ENCODE measurements around the gene TTC9C. TPM values are rescaled to one million over a fixed set of nuclear protein-coding genes. Genes with fewer than 3 reads are reported as not detected.
"Not testable (repeated sequence)": the region's sequence is repeated elsewhere in the genome, so short reads cannot be mapped to it uniquely, and the experiment has no call there.

Gene TTC9C
- total RNA-seq, 1 donor from 2014 or later = 12.9 TPM

GRCh38 chr11:62702246-62702645, 26.0 kb upstream of the TTC9C start:
- Histone ChIP-seq H3K9me3 (replicated peaks) (no peaks in the 10 kb centered on the region), H3K4me3 (no peak overlapping the region), H3K27me3 (ENCODE audit: low read depth) (no peaks in the 10 kb centered on the region), H3K27ac (replicated peaks) (no peak overlapping the region), H3K4me1 (peaks cover 21% of the 10 kb centered on the region), H3K36me3 (peaks cover 17% of the 10 kb centered on the region)
- intact Hi-C loops (cut with micrococcal nuclease) = no loop called here
- DNase-seq = no peak
- TF ChIP-seq, protein P1, sequence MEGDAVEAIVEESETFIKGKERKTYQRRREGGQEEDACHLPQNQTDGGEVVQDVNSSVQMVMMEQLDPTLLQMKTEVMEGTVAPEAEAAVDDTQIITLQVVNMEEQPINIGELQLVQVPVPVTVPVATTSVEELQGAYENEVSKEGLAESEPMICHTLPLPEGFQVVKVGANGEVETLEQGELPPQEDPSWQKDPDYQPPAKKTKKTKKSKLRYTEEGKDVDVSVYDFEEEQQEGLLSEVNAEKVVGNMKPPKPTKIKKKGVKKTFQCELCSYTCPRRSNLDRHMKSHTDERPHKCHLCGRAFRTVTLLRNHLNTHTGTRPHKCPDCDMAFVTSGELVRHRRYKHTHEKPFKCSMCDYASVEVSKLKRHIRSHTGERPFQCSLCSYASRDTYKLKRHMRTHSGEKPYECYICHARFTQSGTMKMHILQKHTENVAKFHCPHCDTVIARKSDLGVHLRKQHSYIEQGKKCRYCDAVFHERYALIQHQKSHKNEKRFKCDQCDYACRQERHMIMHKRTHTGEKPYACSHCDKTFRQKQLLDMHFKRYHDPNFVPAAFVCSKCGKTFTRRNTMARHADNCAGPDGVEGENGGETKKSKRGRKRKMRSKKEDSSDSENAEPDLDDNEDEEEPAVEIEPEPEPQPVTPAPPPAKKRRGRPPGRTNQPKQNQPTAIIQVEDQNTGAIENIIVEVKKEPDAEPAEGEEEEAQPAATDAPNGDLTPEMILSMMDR (IDR thresholded peaks at IDR 0.05; ENCODE audit: borderline replicate concordance) = no peak

DNA sequence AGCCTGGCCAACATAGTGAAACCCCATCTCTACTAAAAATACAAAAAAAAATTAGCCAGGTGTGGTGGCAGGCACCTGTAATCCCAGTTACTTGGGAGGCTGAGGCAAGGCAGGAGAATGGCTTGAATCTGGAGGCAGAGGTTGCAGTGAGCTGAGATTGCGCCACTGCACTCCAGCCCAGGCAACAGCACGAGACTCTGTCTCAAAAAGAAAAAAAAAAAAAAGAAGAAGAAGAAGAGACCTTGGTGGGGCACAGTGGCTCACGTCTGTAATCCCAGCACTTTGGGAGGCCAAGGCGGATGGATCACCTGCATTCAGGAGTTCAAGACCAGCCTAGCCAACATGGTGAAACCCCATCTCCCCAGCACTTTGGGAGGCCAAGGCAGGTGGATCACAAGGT, 24.4 kb upstream of the TTC9C start:
- H3K9me3 ChIP-seq (replicated peaks); DNase-seq; intact Hi-C loops (cut with micrococcal nuclease); H3K27ac ChIP-seq (replicated peaks); H3K27me3 ChIP-seq (ENCODE audit: low read depth); H3K4me3 ChIP-seq: not testable (repeated sequence)
- Histone ChIP-seq H3K36me3 (peaks cover 17% of the 10 kb centered on the region), H3K4me1 (peaks cover 37% of the 10 kb centered on the region)

DNA sequence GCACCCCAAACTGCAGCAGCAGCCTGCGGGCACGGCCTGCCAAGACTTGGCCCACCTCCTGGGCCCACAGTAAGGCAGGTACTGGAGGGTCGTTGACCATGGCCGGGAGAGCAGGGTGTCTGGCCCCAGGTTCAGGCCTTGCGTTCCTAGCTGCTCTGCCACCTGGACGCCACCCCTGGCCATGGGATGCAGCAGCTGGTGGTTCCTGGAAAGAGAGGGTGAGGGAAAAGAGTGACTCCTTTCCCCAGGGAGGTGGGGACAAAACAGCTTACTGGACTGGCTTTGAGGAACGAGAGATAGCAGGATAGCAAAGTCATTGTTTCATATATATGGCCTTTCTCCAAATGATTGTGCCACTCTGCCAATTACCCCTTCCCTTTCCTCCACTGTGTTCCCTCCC, 22.9 kb upstream of the TTC9C start:
- DNase-seq = no peak
- H3K4me3 ChIP-seq = peak overlapping the region; percentile 76
- H3K36me3 ChIP-seq = peaks cover 18% of the 10 kb centered on the region
- peaks cover 49% of the 10 kb centered on the region for H3K4me1 ChIP-seq
- H3K27me3 ChIP-seq (ENCODE audit: low read depth) = no peaks in the 10 kb centered on the region
- H3K9me3 ChIP-seq (replicated peaks) = no peaks in the 10 kb centered on the region
- intact Hi-C loops (cut with micrococcal nuclease) = no loop called here
- TF ChIP-seq, protein P1 (IDR thresholded peaks at IDR 0.05; ENCODE audit: borderline replicate concordance) = no peak
- peak overlapping the region; percentile 94 for H3K27ac ChIP-seq (replicated peaks)

DNA sequence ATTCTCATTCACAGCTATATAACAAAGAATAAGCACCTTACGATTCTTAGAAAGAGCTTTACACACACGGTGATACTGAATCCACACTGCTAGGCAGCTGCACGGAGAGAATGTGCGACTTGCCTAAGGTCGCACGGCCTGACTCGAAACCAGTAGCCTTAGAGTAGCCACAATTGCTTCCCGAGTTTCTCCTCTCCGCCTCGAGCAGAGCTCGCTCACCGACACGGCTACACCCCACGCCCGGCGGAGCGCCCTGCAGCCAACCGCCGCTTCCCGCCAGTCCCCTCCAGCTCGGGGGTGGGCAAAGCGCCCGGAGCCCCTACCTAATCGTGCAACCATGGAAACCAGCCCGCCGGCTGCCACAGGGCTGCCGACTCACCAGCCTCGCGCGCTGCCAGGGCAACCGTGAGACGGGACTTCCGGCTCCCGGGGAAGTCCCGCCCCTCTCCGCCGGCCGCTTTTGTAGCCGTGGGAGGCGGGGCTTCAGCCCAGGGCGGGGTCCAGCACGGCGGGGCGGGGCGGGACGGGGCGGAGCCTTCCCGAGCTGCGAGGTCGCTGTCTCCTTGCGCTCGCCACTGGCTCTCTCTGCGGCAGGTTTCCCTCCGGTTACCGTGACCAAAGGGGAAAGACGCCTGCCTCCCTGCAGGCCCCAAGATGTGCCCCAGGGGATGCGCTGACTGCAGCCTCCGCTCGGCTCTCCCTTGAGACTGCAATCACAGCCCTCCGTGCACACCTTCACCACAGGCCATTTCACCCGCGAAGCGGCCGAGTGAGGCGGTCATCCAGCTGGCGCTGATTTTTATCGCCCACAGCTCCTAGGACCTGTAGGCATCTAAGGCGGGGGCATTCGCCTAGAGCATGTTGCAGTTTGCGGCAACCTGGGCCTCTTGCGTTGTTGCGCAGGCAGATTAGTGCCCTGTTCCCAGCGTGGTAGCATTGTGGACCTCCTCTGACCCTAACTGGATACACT, 22.1 kb upstream of the TTC9C start:
- peak; percentile 94 for DNase-seq
- intact Hi-C loops (cut with micrococcal nuclease) = no loop called here
- peaks cover 53% of the 10 kb centered on the region for H3K4me1 ChIP-seq

DNA sequence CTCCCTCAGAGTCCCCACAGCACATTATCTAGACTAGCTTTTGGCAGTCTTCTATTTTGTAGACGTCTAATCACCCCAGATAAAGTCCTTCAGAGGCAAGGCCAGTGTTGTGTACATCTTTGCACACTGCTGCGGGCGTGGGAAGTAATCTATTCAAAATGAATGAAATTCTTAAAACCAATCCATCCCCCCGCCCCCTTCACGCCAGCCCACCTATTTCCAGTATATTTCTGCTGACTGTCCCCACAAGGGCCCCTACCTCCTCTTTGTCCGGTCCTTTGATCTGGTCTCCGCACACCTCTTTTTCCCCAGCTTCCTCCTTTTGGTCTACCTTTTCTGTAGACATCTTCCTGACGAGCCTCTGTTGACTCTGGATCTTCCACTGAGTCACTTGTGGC, 21.4 kb upstream of the TTC9C start:
- no peak for DNase-seq
- Histone ChIP-seq H3K9me3 (replicated peaks) (no peaks in the 10 kb centered on the region), H3K36me3 (peaks cover 20% of the 10 kb centered on the region), H3K4me1 (peaks cover 53% of the 10 kb centered on the region), H3K27me3 (ENCODE audit: low read depth) (no peaks in the 10 kb centered on the region), H3K4me3 (peak overlapping the region; percentile 76), H3K27ac (replicated peaks) (peak overlapping the region; percentile 94)
- intact Hi-C loops (cut with micrococcal nuclease) = no loop called here
- TF ChIP-seq, protein P1 (IDR thresholded peaks at IDR 0.05; ENCODE audit: borderline replicate concordance) = no peak

More for the DNA sequence above, 22.1 kb upstream of the TTC9C start:
- peak overlapping the region; percentile 76 for H3K4me3 ChIP-seq
- H3K9me3 ChIP-seq (replicated peaks) = no peaks in the 10 kb centered on the region
- H3K27ac ChIP-seq (replicated peaks) = peak overlapping the region; percentile 94
- H3K27me3 ChIP-seq (ENCODE audit: low read depth) = no peaks in the 10 kb centered on the region
- H3K36me3 ChIP-seq = peaks cover 20% of the 10 kb centered on the region
- TF ChIP-seq, protein P1 (IDR thresholded peaks at IDR 0.05; ENCODE audit: borderline replicate concordance) = no peak

GRCh38 chr11:62707277-62707861, 20.9 kb upstream of the TTC9C start, which contains the start of the genes BSCL2 and GNG3:
Gene BSCL2, minus strand, starts transcription at chr11:62707424. Its CDS starts 229 bp downstream, at chr11:62707195.
Gene GNG3, plus strand, starts transcription at chr11:62707676. Its CDS starts 620 bp downstream, at chr11:62708296.
- peak within 1 kb of the TSS; percentile 76 for H3K4me3 ChIP-seq
- peak within 1 kb of the TSS; percentile 94 for H3K27ac ChIP-seq (replicated peaks)
- no peak for DNase-seq
- H3K36me3 ChIP-seq = peaks cover 20% of the 10 kb centered on the region
- H3K9me3 ChIP-seq (replicated peaks) = no peaks in the 10 kb centered on the region
- TF ChIP-seq, protein P1 (IDR thresholded peaks at IDR 0.05; ENCODE audit: borderline replicate concordance) = no peak
- peaks cover 57% of the 10 kb centered on the region for H3K4me1 ChIP-seq
- H3K27me3 ChIP-seq (ENCODE audit: low read depth) = no peaks in the 10 kb centered on the region
- intact Hi-C loops (cut with micrococcal nuclease) = no loop called here
